ENCODE data around the gene SEC31B. TPM values are rescaled to one million over a fixed set of nuclear protein-coding genes. Genes with fewer than 3 reads are reported as not detected.

The SEC31B gene
- total RNA-seq, 1 experiment from 2014 or later = 6.3 TPM

GRCh38 chr10:100568912-100569311 lies 49.3 kb upstream of the SEC31B start:
- no peaks in the 10 kb centered on the region; the same call in 1 of the 2 replicates for H3K4me1 ChIP-seq (ENCODE audit: insufficient read depth, low read length)
- TF ChIP-seq CTCF (conservative IDR thresholded peaks at IDR 0.05) = no peak
- no peaks in the 10 kb centered on the region for H3K79me2 ChIP-seq (ENCODE audit: insufficient read depth, low read length)
- no peak overlapping the region for H4K8ac ChIP-seq (replicated peaks; ENCODE audit: insufficient read length, low read depth, low read length)
- H3K4me2 ChIP-seq (ENCODE audit: insufficient read depth, insufficient read length, low read length) = no peak overlapping the region
- Mint-ChIP-seq H3K9me3 (no peaks in the 10 kb centered on the region), H3K4me1 (peaks cover 7 to 11% of the 10 kb centered on the region in 2 experiments), H3K36me3 (ENCODE audit: insufficient read depth in 1 of 3, low read depth in 3 of 3) (no peaks in the 10 kb centered on the region), H3K4me3 (no peak overlapping the region), H3K27me3 (ENCODE audit: low read depth) (peaks cover 11% of the 10 kb centered on the region), H3K27ac (no peak overlapping the region)
- no peak overlapping the region for H3K23ac ChIP-seq (ENCODE audit: insufficient read length, low read depth, low read length)
- no peaks in the 10 kb centered on the region for H3K79me1 ChIP-seq (ENCODE audit: insufficient read depth, low read depth, low read length, poor library complexity, severe bottlenecking)
- H2BK20ac ChIP-seq (ENCODE audit: low read depth, low read length, poor library complexity, severe bottlenecking) = no peak overlapping the region
- H4K91ac ChIP-seq (ENCODE audit: insufficient read length, low read depth, low read length) = no peak overlapping the region
- no peak overlapping the region for H2BK5ac ChIP-seq (ENCODE audit: insufficient read length, low read length)
- H2BK120ac ChIP-seq (ENCODE audit: low read depth, low read length, poor library complexity, severe bottlenecking) = no peak overlapping the region
- no peak overlapping the region for H3K14ac ChIP-seq (ENCODE audit: insufficient read depth, low read length)
- H3K18ac ChIP-seq (ENCODE audit: insufficient read length, low read depth, low read length) = no peak overlapping the region
- no peak overlapping the region for H2AFZ ChIP-seq (ENCODE audit: low read length)
- no peak overlapping the region for H2BK15ac ChIP-seq (ENCODE audit: low read depth, low read length)
- peak; percentile 2 for DNase-seq
- H2BK12ac ChIP-seq (ENCODE audit: insufficient read length, low read depth, low read length) = no peak overlapping the region
- no peak overlapping the region for H3K56ac ChIP-seq (ENCODE audit: insufficient read length, low read depth, low read length)
- no peak overlapping the region for H3K27ac ChIP-seq (ENCODE audit: insufficient read length, low read depth, low read length)
- H3K27me3 ChIP-seq (ENCODE audit: insufficient read depth, low read length) = no peaks in the 10 kb centered on the region; the same call in 1 of the 2 replicates
- H4K5ac ChIP-seq (ENCODE audit: insufficient read length, low read depth, low read length) = no peak overlapping the region
- no peaks in the 10 kb centered on the region for H4K20me1 ChIP-seq (ENCODE audit: control insufficient read depth, insufficient read depth, insufficient read length)
- H3T11ph ChIP-seq (ENCODE audit: low read length) = no peak overlapping the region
- no peak overlapping the region for H3K9ac ChIP-seq (ENCODE audit: extremely low read depth, insufficient read length, low read length)
- WGBS (ENCODE audit: extremely low coverage, insufficient read length, low lambda C conversion rate) = no CpG with 5 or more reads among the region's 3 CpGs
- H3K4ac ChIP-seq (ENCODE audit: low read depth, low read length) = no peak overlapping the region
- no peaks in the 10 kb centered on the region for H3K23me2 ChIP-seq (ENCODE audit: insufficient read length, low read depth, low read length, poor library complexity, severe bottlenecking)
- no peak overlapping the region for H2AK5ac ChIP-seq (ENCODE audit: insufficient read length, low read length)
- H3K9me3 ChIP-seq (ENCODE audit: control insufficient read depth, low read depth, low read length) = no peaks in the 10 kb centered on the region
